ENCODE data around the gene CREB1.

DNA sequence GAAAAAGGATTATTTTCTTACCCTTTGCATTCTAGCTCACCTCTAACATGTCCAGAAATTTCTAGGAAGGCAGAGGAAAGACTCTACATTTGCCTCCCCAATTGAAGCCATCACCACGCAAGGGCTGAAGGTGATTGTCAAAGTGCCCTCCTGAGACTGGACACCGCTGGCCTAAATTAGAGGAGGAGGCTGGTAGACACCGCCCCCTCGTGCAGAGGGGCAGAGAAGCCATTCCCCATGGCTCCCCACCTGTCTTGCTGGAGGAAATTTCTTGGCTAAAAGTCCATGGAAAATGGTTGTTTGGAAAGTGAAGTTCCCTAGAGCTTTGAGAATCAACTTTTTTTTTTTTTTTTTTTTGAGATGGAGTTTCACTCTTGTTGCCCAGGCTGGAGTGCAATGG is 31.3 kb upstream of the CREB1 start:
- no peak for TF ChIP-seq CTCF (conservative IDR thresholded peaks at IDR 0.05 in 1 of 2, IDR thresholded peaks at IDR 0.05 in 1 of 2; ENCODE audit: low read depth in 1 of 2, low read length in 2 of 2)
- TF ChIP-seq EZH2 (IDR thresholded peaks at IDR 0.05; ENCODE audit: low read length, missing control alignments): no peak
